Cardiac fibroblast (primary cell): Measurements from ENCODE around the gene PHF21A.

Experiments used
- DNase-seq, 2 donors: peaks; one replicate each; pipeline versions ENCODE4 v3.0.0 to v3.0.0-alpha.2; 2010; ENCODE audit warnings: low read depth in 2 of 2
- H3K4me3 ChIP-seq, 2 donors: replicated peaks in 1 of 2; 1 replicate in 1 of 2; 2 replicates in 1 of 2; pipeline ENCODE4 v1.5.1; 2011; ENCODE audit warnings: low read depth in 2 of 2, low read length in 2 of 2, mild to moderate bottlenecking in 2 of 2, moderate library complexity in 1 of 2
- TF ChIP-seq, protein P1 (sequence below): IDR thresholded peaks from one replicate; pipeline ENCODE4 v1.5.1; 2011; ENCODE audit warnings: low read depth, mild to moderate bottlenecking, low read length, inconsistent platforms

PHF21A gene

DNA sequence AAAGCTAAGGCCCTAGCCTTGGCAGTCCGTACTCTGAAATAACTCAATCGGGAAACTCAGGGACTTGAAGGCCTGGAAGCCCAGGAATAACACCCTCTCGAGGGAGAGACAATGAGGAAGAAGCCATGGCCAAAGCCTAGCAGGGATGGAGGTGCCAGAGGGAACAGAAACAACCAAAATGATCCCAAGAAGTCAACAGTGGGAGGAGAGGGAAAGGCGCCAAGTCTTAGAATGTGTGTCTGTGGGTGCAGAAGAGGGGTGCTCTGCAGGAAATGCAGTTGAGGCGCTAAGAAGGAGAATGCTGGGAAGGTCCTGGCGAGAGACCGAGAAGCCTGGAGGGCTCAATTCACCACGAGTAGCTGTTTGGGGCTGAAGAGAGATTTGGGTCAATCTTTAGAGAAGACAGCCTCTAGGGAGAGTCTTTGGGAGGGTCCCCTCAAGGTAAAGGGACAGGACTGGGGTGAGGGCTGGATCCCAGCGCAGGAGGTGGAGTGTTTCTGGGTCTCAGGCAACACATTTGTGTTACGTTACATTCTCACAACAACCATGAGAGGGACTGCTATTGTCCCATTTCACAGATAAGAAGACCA lies 236.6 kb downstream of the PHF21A start:
- H3K4me3 ChIP-seq: no peak overlapping the region
- TF ChIP-seq, protein P1, sequence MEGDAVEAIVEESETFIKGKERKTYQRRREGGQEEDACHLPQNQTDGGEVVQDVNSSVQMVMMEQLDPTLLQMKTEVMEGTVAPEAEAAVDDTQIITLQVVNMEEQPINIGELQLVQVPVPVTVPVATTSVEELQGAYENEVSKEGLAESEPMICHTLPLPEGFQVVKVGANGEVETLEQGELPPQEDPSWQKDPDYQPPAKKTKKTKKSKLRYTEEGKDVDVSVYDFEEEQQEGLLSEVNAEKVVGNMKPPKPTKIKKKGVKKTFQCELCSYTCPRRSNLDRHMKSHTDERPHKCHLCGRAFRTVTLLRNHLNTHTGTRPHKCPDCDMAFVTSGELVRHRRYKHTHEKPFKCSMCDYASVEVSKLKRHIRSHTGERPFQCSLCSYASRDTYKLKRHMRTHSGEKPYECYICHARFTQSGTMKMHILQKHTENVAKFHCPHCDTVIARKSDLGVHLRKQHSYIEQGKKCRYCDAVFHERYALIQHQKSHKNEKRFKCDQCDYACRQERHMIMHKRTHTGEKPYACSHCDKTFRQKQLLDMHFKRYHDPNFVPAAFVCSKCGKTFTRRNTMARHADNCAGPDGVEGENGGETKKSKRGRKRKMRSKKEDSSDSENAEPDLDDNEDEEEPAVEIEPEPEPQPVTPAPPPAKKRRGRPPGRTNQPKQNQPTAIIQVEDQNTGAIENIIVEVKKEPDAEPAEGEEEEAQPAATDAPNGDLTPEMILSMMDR: no peak
- no peak for DNase-seq
